HG03139 (cell line): ENCODE measurements around the gene PRRC2B.
"Not testable (repeated sequence)": the region's sequence is repeated elsewhere in the genome, so short reads cannot be mapped to it uniquely, and the experiment has no call there.

Experiments
- ATAC-seq: cut with Tn5 transposase; IDR thresholded peaks from one replicate; pipeline ENCODE4 v1.9.1; 2021; ENCODE audit not compliant: unreplicated experiment

The PRRC2B gene

DNA sequence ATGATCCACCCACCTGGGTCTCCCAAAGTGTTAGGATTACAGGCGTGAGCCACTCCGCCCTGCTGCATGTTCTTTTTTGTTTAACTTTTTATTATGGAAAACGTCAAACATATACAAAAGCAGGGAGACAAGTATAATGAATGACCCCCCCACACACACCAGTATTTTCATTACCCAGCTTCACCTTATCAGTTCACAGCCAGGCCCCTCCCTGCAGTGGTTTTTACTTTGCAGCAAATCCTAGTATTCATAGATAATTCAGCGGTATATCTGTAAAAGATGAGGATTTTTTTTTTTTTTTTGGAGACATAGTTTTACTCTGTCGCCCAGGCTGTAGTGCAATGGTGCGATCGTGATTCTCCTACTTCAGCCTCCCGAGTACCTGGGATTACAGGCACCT lies 111.1 kb downstream of the PRRC2B start:
- ATAC-seq = no peak

DNA sequence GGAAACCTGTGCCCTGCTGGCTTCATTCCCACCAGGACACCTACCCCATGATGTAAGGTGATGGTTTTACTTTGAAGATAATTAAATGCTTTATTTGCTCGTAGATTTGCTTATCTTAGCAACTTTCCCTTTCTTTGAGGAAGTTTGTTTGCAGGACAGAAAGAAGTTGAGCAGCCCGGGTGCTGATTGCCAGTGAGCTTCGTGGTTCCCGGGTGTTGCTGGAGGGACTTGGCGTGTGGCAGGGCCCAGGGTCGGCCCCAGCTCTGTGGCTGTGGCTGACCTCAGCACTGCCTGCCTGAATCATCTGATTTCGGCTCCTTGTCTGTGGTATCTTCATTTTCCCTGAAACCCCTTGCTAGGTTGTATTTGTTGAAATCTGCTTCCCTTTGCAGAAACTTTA lies 117.5 kb downstream of the PRRC2B start:
- no peak for ATAC-seq

DNA sequence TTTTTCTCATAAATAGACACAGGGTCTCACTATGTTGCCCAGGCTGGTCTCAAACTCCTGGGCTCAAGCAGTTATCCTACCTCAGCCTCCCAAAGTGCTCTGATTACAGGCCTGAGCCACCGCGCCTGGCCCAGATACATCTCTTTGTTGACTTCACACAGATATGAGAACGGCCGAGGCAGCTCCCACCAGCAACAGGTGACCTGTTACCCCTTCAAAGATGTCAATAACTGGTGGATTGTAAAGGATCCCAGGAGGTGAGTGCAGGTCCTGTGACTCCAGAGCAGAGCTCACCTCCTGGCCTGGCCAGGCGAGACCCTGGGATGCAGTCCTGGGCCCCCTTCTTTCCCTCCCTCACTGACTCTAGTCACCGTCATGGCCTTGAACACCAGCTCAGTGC lies 118.0 kb downstream of the PRRC2B start:
- ATAC-seq = no peak

DNA sequence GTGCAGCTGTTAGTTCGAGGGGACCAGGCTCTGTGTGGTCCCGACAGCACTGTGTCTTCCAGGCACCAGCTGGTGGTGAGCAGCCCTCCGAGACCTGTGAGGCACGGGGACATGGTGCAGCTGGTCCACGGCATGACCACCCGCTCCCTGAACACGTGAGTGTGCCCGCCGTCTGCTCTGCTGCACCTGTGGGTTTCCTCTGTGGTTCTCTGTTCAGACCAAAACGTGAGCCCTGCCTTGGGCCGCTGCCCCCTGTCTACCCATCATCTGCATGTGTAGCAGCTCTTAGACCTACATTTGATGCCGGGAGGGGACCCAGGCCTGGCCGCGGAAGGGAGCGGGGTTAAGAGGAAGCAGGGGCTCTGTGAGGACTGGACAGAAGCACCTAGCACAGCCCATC lies 119.3 kb downstream of the PRRC2B start:
- ATAC-seq = no peak

DNA sequence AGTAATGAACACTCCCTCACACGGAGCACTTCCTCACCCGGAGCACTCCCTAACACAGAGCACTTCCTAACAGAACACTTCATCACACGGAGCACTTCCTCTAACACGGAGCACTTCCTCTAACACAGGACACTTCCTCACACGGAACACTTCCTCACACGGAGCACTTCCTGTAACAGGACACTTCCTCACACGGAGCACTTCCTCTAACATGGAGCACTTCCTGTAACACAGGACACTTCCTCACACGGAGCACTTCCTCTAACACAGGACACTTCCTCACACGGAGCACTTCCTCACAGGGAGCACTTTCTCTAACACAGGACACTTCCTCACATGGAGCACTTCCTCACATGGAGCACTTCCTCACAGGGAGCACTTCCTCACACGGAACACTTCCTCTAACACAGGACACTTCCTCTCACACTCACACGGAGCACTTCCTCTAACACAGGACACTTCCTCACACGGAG lies 121.7 kb downstream of the PRRC2B start:
- not testable (repeated sequence) for ATAC-seq

DNA sequence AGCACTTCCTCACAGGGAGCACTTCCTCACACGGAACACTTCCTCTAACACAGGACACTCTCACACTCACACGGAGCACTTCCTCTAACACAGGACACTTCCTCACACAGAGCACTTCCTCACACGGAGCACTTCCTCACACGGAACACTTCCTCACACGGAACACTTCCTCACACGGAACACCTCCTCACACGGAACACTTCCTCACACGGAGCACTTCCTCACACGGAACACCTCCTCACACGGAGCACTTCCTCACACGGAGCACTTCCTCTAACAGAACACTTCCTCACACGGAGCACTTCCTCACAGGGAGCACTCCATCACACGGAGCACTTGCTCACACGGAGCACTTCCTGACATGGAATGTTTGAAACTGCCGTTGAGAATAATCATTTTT lies 122.2 kb downstream of the PRRC2B start:
- no peak for ATAC-seq

DNA sequence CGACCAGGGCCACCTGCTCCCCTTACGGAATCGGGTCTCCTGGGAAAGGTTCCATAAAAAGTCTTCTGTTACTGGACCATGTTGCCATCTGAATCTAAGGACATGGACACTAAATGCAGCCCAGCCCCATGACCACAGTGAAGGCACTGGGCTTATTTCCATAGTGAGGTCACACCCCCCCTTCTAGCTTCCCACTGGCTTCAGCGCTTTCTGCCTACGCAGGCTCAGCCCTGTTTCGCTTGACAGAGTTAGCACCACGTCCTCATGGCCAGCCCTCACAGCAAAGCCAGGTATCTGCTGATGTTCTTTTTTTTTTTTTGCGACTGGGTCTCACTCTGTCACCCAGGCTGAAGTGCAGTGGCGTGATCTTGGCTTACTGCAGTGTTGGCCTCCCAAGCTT lies 123.0 kb downstream of the PRRC2B start:
- no peak for ATAC-seq

DNA sequence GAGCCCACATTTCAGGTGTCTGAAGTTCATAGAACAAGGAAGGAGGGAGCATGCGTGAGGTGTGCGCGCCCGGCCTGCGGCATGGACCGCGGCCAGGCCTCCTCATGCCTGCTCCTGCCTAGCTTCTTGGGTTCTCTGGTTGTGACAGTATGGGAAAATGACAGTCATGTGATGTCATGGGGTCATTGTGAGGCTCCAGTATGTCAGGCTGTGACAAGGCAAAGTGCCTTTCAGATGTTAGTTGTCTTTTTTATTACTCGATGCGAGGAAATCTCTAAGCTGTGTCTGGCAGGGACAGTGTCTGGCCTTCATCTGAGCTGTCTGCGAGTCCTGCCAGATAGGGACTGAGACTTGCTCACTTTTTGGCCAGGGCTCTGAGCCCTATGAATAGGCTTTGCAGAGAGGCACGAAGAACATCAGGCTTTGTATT lies 123.9 kb downstream of the PRRC2B start:
- ATAC-seq = no peak

DNA sequence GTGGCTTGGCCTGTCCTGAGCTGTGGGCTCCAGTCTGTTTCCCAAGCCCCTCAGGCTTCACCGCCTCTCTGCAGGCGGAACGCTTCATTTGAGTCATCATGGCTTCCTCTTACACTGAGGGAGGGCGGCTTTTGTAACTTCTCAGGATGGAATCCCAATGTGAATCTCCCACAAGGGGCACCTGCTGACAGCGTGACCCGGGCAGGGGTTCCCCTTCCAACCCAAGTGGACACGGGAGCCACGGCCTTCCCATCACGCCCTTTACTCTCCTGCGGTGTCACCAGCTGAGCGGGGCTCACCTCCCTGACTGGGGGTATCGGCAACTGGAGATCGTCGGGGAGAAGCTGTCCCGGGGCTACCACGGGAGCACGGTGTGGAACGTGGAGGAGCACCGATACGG lies 124.7 kb downstream of the PRRC2B start:
- ATAC-seq = no peak

DNA sequence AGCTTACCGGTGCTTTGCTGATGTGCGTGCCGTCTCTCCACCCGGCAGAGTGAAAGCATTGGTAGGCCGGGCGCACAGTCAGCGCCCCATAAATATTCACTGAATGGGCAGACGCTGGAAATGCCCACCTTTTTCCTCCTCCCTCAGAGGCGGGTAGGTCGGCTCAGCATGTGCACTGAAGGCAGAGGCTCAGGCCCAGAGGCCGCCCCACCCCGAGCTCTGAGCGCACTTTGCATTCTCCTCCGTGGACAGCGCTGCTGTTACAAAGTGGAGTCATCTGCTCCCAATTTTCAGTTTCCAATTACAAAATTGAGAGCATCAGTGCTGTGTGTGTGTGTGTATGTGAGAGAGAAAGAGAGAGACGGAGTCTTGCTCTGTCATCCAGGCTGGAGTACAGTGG lies 126.6 kb downstream of the PRRC2B start:
- ATAC-seq = no peak

DNA sequence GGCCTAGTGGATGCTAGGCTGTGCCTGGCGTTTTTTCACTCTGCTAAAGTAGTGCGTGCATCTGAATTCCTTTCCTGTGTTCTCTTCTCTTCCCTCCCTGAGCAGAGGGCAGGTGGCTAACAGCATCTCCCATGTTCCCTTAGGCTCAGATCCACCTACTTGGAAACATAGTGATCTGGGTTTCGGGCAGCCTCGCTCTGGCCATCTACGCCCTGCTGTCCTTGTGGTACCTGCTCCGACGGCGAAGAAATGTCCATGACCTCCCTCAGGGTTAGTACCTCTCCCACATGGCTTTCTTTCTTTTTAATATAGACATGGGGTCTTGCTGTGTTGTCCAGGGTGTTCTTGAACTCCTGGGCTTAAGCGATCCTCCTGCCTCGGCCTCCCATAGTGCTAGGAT lies 127.3 kb downstream of the PRRC2B start:
- no peak for ATAC-seq

DNA sequence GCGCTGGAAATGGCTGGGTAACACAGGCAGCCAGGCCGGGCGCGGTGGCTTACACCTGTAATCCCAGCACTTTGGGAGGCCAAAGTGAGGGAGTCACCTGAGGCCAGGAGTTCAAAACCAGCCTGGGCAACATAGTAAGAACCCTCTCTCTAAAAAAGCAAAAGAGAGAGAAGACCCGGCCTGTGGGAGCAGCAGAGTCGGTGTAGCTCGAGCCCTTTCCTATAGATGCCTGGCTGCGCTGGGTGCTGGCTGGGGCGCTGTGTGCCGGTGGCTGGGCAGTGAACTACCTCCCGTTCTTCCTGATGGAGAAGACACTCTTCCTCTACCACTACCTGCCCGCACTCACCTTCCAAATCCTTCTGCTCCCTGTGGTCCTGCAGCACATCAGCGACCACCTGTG lies 127.9 kb downstream of the PRRC2B start:
- ATAC-seq = no peak

DNA sequence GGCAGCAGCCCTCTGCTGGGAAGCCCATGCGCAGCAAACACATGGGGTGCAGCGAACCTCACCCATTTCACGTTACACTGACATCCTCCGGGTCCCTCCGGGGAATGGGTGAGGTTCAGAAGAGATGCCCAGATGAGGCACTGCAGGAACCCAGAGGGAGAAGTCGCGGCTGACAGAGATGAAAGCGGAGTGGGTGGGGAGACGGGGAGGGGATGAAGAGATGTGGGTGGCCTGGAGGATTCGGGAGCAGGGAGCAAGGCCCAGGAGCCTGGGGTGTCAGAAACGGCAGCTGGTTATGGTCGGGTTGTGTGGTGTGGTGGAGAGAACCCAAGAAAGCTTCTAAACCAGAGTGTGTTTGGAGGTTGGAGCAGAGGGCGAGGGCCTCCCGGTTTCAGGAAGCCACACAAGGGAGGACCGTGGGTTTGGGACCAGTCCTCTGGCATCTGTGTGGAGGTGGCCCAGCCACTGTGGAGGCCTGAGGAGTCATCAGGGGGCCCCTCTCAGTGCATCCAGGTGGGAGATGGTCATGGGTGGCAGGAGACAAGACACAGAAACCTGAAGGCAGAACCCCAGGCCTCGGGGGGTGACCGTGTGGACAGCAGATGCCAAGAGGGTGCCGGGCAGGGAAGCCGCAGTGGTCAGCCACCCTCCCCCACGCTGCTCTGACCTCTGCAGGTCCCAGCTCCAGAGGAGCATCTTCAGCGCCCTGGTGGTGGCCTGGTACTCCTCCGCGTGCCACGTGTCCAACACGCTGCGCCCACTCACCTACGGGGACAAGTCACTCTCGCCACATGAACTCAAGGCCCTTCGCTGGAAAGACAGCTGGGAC lies 128.6 kb downstream of the PRRC2B start:
- no peak for ATAC-seq

DNA sequence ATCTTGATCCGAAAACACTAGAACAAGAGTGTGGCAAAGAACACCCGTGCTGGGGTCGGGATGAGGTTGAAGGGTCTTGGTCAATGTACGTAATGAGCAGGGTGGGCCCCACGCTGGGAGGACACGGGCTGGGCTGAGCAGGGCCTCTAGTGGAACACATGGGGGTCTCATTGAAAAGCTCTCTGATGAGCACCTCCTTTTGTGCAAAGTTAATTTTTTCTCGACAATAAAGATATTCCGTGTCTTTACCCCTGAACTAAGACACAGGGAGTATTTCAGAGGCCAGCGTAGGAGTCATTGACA lies 129.2 kb downstream of the PRRC2B start:
- no peak for ATAC-seq

DNA sequence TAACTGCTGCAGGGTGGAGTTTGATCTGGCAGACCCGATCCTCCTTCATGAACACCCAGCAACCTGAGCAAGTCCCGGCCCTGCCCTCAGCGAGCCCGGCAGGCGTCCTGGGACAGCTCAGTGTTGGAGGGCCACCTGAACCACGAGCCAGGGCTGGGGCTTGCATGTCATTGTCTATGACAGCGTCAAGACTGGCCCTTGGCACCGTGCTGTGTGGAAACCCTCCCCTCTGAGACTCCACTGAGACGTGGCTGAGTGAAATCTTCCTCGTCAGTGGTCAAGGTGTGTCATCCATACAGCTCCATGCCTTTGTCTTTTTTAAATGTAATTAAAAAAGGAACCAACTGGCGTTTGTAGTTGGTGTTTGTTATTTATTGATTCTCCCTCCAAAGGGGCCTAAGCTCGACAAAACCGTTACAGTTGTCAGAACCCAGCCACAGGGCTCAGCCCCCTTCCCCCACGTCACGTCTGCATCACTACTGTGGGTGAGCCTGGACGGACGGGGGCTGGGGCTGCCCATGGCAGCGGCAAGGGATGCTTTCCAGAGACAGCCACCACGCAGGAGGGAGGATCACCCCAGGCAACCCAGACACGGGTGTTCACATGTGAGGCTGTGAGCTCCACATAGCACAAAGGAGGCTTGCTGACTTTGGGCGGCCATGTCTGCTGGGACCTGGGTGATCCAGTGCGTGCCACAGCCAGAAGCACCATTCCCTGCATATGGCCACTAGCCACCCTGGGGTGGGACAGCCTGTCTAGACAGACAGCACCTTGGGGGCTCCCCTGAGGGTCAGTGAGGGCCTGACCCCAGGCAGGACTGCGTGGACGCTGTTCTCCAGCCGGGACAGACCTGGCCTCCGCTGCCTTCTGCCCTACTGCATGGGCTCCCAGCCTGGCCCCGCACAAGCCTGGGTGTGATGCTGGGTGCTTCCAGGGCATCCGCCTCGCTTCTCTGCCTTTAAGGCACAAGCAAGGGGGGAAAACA lies 129.9 kb downstream of the PRRC2B start:
- no peak for ATAC-seq

DNA sequence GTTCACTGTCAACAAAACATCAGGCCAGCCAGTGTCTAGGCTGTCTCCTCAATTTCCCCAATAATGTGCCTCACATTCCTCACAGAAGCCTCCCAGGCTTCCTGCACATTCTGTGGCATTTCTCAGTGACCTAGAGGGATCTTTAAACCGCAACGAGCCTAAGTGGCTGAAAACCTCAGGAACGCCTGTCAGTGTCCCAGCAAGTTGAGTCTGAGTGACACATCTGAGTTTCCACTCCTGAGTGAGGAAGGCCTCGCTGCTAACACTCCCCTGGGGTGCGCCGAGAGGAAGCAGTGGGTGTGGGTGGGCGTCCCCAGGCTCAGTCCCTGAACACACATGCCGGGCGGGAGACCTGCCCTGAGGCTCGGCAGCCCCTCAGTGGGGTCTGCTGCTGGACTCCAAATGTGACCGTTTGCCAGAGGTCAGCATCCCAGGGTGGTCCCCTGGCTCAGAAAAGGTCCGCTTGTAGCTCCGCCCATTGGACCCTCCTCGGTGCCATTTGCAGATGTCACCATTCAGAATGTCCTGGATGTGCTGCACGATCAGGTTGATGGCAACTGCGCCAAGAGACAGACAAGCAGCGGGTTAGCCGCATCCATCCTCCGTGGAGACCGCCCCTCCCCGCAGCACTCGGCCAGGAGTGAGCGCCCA lies 130.9 kb downstream of the PRRC2B start:
- ATAC-seq = no peak

DNA sequence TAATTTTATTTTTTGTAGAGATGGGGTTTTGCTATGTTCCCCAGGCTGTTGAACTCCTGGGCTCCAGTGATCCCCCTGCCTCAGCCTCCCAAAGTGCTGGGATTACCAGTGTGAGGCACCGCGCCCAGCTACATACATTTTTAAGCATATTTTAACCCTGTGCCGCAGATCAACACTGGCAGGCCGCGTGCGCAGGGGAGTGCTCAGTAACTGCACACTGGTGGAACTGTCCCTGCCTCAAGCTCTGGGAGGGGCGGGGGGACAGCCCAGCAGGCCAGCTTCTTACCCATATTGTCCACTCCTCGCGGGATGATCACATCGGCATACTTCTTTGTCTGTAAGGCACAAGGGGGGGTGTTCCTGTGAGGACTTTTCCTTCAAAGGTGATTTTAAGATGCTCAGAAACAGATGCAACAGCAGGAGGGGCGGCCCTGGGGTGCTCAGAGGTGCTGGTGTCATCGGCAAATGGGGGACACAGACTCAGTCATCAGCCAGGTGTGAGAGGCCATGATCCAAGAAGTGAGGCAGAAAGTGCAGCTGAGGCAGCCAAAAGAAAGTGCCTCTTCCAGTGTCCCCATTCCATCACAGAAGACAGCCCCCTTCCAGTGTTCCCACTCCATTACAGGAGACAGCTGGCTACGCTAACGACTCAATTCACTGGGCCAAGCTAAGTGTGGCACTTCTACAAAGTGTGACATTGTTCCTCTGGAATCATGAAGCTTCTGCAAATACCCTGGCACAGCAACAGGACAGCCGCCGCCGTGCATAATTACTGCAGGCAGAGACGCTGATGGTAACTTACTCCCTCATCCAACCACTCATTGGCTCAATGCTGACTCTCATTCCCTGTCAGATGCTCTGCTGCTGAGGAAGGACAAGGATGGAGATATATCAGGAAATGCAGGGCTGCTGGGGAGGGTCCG lies 132.0 kb downstream of the PRRC2B start:
- no peak for ATAC-seq

DNA sequence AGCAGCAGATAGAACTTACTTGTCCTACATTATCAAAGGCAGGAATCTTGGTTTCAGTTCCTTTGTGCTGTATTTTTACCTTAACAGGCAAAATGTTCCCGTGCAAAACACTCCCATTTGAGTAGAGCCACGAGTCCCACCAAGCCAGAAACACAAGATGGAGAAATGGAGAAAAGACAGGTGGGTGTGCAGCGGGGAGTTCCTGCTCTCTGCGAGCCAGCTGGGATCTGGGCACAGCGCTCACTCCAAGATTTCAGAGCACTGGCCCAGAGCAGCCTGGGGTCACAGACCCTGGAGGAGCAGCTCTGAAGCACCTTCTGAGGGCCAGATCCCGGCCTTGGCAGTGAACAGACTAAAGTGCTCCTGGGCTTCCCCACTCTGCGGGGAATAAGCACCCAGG lies 134.3 kb downstream of the PRRC2B start:
- no peak for ATAC-seq

DNA sequence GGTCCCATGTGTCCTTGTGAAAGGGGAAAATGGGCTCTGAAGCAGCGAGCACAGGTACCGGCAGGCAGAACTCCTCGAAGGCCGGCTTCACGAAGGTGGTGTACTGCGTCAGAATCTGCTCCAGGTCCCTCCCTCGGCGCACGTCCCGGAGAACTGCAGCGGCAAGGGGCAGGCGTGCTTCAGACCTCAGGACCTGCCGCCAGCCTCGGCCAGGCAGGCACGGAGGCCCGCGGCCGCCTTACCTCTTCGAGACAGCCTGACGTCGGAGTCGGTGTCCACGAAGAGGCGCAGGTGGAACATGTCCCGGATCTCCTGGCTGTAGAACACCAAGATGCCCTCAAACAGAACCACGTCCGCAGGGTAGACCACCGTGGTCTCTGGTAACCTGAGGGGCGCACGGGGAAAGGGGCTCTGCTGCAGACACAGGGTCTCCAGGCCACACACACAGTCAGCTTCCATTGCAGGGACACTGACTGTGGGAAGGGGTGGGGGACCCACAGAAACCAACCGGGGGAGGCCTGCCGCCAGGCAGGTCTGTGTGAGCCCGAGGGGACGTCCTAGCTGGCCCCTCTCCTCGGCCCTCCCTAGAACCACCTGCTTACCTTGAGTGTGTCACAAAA lies 135.1 kb downstream of the PRRC2B start:
- no peak for ATAC-seq
